Measurements from ENCODE around the gene BCAM. TPM values are rescaled to one million over a fixed set of nuclear protein-coding genes. Genes with fewer than 3 reads are reported as not detected.

Gene BCAM
- total RNA-seq, 1 experiment from 2014 or later, result 78.7 TPM

DNA sequence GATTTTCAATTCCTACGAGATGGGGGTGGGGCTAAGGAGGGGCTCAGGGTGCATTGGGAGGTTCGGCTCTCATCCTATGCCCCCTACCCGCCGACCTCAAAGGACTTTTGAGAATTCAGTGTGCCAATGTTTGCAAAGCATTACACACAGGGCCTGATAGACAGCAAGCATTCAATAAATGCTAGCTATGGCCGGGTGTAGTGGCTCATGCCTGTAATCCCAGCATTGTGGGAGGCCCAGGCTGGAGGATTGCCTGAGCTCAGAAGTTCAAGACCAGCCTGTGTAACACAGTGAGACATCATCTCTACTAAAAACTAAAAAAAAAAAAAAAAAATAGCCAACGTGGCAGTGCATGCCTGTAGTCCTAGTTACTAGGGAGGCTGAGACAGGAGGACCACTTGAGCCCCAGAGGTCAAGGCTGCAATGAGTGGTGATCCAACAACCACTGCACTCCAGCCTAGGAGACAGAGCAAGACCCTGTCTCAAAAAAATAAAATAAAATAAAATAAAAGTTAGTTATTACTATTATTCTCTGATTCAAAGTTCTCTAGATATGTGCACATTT lies 33.1 kb upstream of the BCAM start:
- Histone ChIP-seq H3K36me3 (ENCODE audit: control insufficient read depth in 1 of 2, insufficient read depth in 2 of 2, low read length in 2 of 2) (peaks cover 0 to 2% of the 10 kb centered on the region in 2 experiments; a peak in 1 of 4 replicates), H3K4me2 (ENCODE audit: low read length) (peak overlapping the region; percentile 98), H3K4me1 (ENCODE audit: control insufficient read depth in 1 of 2, insufficient read depth in 2 of 2, low read length in 2 of 2) (peaks cover 54 to 69% of the 10 kb centered on the region in 2 experiments), H3K9me3 (ENCODE audit: control insufficient read depth in 1 of 2, insufficient read depth in 1 of 2, low read depth in 1 of 2, low read length in 2 of 2) (no peaks in the 10 kb centered on the region), H3K9ac (ENCODE audit: low read length) (peak overlapping the region; percentile 96), H3K27ac (ENCODE audit: low read depth, low read length) (peak overlapping the region; percentile 90), H4K20me1 (ENCODE audit: insufficient read depth) (no peaks in the 10 kb centered on the region), H3K9me2 (ENCODE audit: insufficient read depth) (no peaks in the 10 kb centered on the region), H3K27me3 (ENCODE audit: insufficient read depth, low read length) (no peaks in the 10 kb centered on the region), H3K4me3 (replicated peaks in 1 of 2; ENCODE audit: low read depth in 1 of 2, low read length in 2 of 2) (peak overlapping the region in 1 of 2 experiments; percentile 96; a peak in 2 of 4 replicates), H2AFZ (ENCODE audit: low read depth, low read length, poor library complexity, severe bottlenecking) (no peak overlapping the region), H3K79me2 (ENCODE audit: insufficient read depth, low read length) (peaks cover 29% of the 10 kb centered on the region)
- TSS peak; percentile 95 for BruUV-seq (replicated peaks)
- ChIA-PET POLR2A (interaction anchor here (1.4 kb wide), 1 partner anchor 33 kb away, joined by 6 read pairs; no protein-coding TSS in a partner anchor), CTCF (interaction anchor here (5.8 kb wide), 1 partner anchor 52 kb away, joined by 219 read pairs; no protein-coding TSS in a partner anchor), RAD21 (ENCODE audit: low non-redundant PET in 1 of 2, low total read pairs in 2 of 2, uncharacterized antibody in 2 of 2, unreplicated experiment in 2 of 2) (interaction anchor here (1.4 to 2.0 kb wide), 2 partner anchors 52 kb away, joined by 5 to 6 read pairs; no protein-coding TSS in a partner anchor)
- ATAC-seq (no peak), DNase-seq (ENCODE audit: low read depth, low spot score) (no peak)
- TF ChIP-seq SRF (IDR thresholded peaks at IDR 0.05; ENCODE audit: low read depth) (no peak), SP1 (IDR thresholded peaks at IDR 0.05; ENCODE audit: low read depth) (no peak), JUND (IDR thresholded peaks at IDR 0.05) (no peak), POLR2A (IDR thresholded peaks at IDR 0.05; ENCODE audit: borderline replicate concordance, extremely low read depth, insufficient read depth, insufficient read length) (no peak), ZFX (IDR thresholded peaks at IDR 0.05) (no peak), POLR2AphosphoS5 (IDR thresholded peaks at IDR 0.05; ENCODE audit: low read depth, low read length) (no peak), ZBTB33 (IDR thresholded peaks at IDR 0.05; ENCODE audit: extremely low read depth, insufficient replicate concordance, low read length) (no peak), CEBPB (IDR thresholded peaks at IDR 0.05; ENCODE audit: low read depth) (no peak), RAD21 (IDR thresholded peaks at IDR 0.05; ENCODE audit: low read depth) (no peak)
- intact Hi-C loops (cut with micrococcal nuclease), result loop anchor here (2.0 to 5.0 kb wide), 2 partner anchors 33 to 69 kb away; no protein-coding TSS in a partner anchor

Data from HCT116 (cell line).